ENCODE measurements around the gene SLC16A5.

DNA sequence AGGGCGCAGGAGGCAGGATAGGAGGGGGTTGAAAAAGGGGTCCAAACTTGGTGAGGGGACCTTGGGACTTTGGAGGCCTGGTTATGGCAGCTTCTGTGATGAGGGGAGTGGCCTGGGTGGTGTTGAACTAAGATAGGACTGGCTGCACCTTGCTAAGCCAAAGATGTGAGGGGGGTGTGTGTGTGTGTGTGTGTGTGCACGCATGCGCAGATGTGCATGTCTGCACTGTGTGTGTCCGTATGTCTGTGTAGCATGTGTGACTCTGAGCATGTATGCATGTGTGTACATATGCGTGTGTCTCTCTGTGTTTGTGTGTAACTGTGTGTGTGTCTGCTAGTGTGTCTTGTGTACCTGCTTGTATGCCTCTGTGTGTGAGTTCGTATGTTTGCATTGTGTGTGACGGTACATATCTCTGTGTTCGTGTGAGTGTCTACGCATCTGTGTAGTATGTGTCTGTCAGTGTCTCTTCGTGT, 4.1 kb downstream of the SLC16A5 start:
- TF ChIP-seq, protein P1, sequence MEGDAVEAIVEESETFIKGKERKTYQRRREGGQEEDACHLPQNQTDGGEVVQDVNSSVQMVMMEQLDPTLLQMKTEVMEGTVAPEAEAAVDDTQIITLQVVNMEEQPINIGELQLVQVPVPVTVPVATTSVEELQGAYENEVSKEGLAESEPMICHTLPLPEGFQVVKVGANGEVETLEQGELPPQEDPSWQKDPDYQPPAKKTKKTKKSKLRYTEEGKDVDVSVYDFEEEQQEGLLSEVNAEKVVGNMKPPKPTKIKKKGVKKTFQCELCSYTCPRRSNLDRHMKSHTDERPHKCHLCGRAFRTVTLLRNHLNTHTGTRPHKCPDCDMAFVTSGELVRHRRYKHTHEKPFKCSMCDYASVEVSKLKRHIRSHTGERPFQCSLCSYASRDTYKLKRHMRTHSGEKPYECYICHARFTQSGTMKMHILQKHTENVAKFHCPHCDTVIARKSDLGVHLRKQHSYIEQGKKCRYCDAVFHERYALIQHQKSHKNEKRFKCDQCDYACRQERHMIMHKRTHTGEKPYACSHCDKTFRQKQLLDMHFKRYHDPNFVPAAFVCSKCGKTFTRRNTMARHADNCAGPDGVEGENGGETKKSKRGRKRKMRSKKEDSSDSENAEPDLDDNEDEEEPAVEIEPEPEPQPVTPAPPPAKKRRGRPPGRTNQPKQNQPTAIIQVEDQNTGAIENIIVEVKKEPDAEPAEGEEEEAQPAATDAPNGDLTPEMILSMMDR (IDR thresholded peaks at IDR 0.05 in 4 of 5, conservative IDR thresholded peaks at IDR 0.05 in 1 of 5), result no peak
- no peak for TF ChIP-seq POLR2A (IDR thresholded peaks at IDR 0.05)
